ENCODE data around the gene CDKL1. TPM values are rescaled to one million over a fixed set of nuclear protein-coding genes. Genes with fewer than 3 reads are reported as not detected.

CDKL1 gene
- total and polyA plus RNA-seq, 2 of the 13 experiments (the other 11 are each of a cell fraction or from before 2014, with no cell fraction given) = 4.4 to 5.1 TPM

DNA sequence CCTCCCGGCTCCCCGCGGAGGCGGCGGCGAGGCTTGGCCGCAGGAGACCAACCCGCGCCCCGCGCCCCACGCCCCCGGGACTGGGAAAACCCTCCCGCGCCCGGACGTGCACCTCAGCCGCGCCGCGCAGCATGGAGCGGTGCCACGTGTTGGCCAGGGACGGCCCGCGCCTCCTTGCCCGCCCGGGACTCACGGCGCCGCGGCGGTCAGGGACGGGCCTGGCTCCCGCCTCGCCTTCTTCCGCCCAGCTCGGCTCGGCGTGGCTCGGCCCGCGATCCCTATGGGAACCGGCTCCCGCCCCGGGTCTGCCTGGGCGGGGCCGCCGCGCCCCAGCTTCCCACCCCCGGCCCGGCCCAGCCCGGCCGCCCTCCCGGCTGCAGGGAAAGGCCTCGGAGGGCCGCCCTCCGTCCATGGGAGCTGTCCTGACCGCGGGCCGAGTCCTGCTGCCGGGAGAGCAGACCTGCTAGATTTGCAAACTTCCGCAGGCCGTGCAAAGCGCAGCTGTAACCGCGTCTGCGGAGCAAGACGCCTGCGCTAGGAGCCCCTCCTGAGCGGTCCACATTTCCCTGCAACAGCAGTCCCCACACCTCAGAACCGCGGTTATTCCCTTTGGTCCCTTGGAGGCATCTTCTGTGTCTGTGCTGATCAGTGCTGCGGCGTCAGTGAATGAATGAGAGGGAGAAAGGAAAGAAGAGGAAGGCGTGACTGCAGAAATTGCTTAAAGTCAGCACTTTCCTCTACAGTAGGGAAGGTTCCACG lies at the start of gene CDKL1 (continued):
- TF ChIP-seq, protein P1, sequence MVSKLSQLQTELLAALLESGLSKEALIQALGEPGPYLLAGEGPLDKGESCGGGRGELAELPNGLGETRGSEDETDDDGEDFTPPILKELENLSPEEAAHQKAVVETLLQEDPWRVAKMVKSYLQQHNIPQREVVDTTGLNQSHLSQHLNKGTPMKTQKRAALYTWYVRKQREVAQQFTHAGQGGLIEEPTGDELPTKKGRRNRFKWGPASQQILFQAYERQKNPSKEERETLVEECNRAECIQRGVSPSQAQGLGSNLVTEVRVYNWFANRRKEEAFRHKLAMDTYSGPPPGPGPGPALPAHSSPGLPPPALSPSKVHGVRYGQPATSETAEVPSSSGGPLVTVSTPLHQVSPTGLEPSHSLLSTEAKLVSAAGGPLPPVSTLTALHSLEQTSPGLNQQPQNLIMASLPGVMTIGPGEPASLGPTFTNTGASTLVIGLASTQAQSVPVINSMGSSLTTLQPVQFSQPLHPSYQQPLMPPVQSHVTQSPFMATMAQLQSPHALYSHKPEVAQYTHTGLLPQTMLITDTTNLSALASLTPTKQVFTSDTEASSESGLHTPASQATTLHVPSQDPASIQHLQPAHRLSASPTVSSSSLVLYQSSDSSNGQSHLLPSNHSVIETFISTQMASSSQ (IDR thresholded peaks at IDR 0.05; ENCODE audit: low read depth) = no peak
- TF ChIP-seq, protein P1 (CRISPR knock-in tag; IDR thresholded peaks at IDR 0.05; ENCODE audit: borderline replicate concordance) = peak; percentile 71
- TF ChIP-seq ARNT2 (CRISPR knock-in tag; IDR thresholded peaks at IDR 0.05; ENCODE audit: low read depth) (peak; percentile 81), ESRRA (CRISPR knock-in tag; IDR thresholded peaks at IDR 0.05; ENCODE audit: low read depth) (0 out of 2 replicates have a peak, but pooled peaks have one; percentile 48), KDM4B (CRISPR knock-in tag; IDR thresholded peaks at IDR 0.05) (no peak), NR2F2 (IDR thresholded peaks at IDR 0.05; ENCODE audit: borderline replicate concordance, low read depth) (no peak), ZNF292 (CRISPR knock-in tag; IDR thresholded peaks at IDR 0.05; ENCODE audit: borderline replicate concordance, low read depth) (peak; percentile 83), NAIF1 (CRISPR knock-in tag; IDR thresholded peaks at IDR 0.05; ENCODE audit: borderline replicate concordance) (no peak), GABPB1 (CRISPR knock-in tag; IDR thresholded peaks at IDR 0.05) (peak; percentile 68; the same call in 1 of the 2 replicates), CCDC6 (CRISPR knock-in tag; IDR thresholded peaks at IDR 0.05) (peak; percentile 88), CAMTA2 (CRISPR knock-in tag; IDR thresholded peaks at IDR 0.05; ENCODE audit: borderline replicate concordance) (no peak)
- TF ChIP-seq, protein P2, sequence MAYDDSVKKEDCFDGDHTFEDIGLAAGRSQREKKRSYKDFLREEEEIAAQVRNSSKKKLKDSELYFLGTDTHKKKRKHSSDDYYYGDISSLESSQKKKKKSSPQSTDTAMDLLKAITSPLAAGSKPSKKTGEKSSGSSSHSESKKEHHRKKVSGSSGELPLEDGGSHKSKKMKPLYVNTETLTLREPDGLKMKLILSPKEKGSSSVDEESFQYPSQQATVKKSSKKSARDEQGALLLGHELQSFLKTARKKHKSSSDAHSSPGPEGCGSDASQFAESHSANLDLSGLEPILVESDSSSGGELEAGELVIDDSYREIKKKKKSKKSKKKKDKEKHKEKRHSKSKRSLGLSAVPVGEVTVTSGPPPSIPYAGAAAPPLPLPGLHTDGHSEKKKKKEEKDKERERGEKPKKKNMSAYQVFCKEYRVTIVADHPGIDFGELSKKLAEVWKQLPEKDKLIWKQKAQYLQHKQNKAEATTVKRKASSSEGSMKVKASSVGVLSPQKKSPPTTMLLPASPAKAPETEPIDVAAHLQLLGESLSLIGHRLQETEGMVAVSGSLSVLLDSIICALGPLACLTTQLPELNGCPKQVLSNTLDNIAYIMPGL (CRISPR knock-in tag; IDR thresholded peaks at IDR 0.05; ENCODE audit: borderline replicate concordance in 1 of 2, low read depth in 1 of 2) = 0 out of 4 replicates have a peak, but pooled peaks of 1 of the 2 experiments have one; percentile 28
- TF ChIP-seq, protein P3, sequence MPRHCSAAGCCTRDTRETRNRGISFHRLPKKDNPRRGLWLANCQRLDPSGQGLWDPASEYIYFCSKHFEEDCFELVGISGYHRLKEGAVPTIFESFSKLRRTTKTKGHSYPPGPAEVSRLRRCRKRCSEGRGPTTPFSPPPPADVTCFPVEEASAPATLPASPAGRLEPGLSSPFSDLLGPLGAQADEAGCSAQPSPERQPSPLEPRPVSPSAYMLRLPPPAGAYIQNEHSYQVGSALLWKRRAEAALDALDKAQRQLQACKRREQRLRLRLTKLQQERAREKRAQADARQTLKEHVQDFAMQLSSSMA (CRISPR knock-in tag; IDR thresholded peaks at IDR 0.05) = peak; percentile 12; the same call in 1 of the 2 replicates
- TF ChIP-seq, protein P4, sequence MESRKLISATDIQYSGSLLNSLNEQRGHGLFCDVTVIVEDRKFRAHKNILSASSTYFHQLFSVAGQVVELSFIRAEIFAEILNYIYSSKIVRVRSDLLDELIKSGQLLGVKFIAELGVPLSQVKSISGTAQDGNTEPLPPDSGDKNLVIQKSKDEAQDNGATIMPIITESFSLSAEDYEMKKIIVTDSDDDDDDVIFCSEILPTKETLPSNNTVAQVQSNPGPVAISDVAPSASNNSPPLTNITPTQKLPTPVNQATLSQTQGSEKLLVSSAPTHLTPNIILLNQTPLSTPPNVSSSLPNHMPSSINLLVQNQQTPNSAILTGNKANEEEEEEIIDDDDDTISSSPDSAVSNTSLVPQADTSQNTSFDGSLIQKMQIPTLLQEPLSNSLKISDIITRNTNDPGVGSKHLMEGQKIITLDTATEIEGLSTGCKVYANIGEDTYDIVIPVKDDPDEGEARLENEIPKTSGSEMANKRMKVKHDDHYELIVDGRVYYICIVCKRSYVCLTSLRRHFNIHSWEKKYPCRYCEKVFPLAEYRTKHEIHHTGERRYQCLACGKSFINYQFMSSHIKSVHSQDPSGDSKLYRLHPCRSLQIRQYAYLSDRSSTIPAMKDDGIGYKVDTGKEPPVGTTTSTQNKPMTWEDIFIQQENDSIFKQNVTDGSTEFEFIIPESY (CRISPR knock-in tag; IDR thresholded peaks at IDR 0.05) = no peak
- TF ChIP-seq, protein P5, sequence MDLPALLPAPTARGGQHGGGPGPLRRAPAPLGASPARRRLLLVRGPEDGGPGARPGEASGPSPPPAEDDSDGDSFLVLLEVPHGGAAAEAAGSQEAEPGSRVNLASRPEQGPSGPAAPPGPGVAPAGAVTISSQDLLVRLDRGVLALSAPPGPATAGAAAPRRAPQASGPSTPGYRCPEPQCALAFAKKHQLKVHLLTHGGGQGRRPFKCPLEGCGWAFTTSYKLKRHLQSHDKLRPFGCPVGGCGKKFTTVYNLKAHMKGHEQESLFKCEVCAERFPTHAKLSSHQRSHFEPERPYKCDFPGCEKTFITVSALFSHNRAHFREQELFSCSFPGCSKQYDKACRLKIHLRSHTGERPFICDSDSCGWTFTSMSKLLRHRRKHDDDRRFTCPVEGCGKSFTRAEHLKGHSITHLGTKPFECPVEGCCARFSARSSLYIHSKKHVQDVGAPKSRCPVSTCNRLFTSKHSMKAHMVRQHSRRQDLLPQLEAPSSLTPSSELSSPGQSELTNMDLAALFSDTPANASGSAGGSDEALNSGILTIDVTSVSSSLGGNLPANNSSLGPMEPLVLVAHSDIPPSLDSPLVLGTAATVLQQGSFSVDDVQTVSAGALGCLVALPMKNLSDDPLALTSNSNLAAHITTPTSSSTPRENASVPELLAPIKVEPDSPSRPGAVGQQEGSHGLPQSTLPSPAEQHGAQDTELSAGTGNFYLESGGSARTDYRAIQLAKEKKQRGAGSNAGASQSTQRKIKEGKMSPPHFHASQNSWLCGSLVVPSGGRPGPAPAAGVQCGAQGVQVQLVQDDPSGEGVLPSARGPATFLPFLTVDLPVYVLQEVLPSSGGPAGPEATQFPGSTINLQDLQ (CRISPR knock-in tag; IDR thresholded peaks at IDR 0.05) = no peak
